Measurements from ENCODE around the gene RANBP2.
"Not testable (repeated sequence)": the region's sequence is repeated elsewhere in the genome, so short reads cannot be mapped to it uniquely, and the experiment has no call there.

Gene RANBP2

GRCh38 chr2:108701806-108702205 lies 17.5 kb upstream of the RANBP2 start:
- ATAC-seq: no peak

GRCh38 chr2:108704871-108705270 lies 14.4 kb upstream of the RANBP2 start:
- no peak for TF ChIP-seq ZFP30 (CRISPR knock-in tag; IDR thresholded peaks at IDR 0.05)
- TF ChIP-seq PATZ1 (CRISPR knock-in tag; IDR thresholded peaks at IDR 0.05; ENCODE audit: borderline replicate concordance): no peak
- no peak for TF ChIP-seq ISL1 (CRISPR knock-in tag; IDR thresholded peaks at IDR 0.05)
- no peak for TF ChIP-seq OSR1 (CRISPR knock-in tag; IDR thresholded peaks at IDR 0.05)
- TF ChIP-seq CSRNP3 (CRISPR knock-in tag; IDR thresholded peaks at IDR 0.05): no peak
- TF ChIP-seq GLIS3 (CRISPR knock-in tag; IDR thresholded peaks at IDR 0.05): no peak
- TF ChIP-seq ZC3H10 (CRISPR knock-in tag; IDR thresholded peaks at IDR 0.05): no peak
- TF ChIP-seq TSHZ2 (CRISPR knock-in tag; IDR thresholded peaks at IDR 0.05): no peak
- no peak for TF ChIP-seq ARNTL (CRISPR knock-in tag; IDR thresholded peaks at IDR 0.05; ENCODE audit: borderline replicate concordance, low read depth)
- no peak for TF ChIP-seq CSDC2 (CRISPR knock-in tag; IDR thresholded peaks at IDR 0.05)
- TF ChIP-seq ZNF8 (CRISPR knock-in tag; IDR thresholded peaks at IDR 0.05): no peak
- TF ChIP-seq TOX (CRISPR knock-in tag; IDR thresholded peaks at IDR 0.05; ENCODE audit: borderline replicate concordance): no peak
- TF ChIP-seq BACH2 (CRISPR knock-in tag; IDR thresholded peaks at IDR 0.05; ENCODE audit: borderline replicate concordance): no peak
- no peak for TF ChIP-seq TCF4 (CRISPR knock-in tag; IDR thresholded peaks at IDR 0.05; ENCODE audit: borderline replicate concordance)
- TF ChIP-seq ZNF70 (CRISPR knock-in tag; IDR thresholded peaks at IDR 0.05): no peak
- no peak for TF ChIP-seq ZFP3 (CRISPR knock-in tag; IDR thresholded peaks at IDR 0.05)
- no peak for TF ChIP-seq PPARA (CRISPR knock-in tag; IDR thresholded peaks at IDR 0.05; ENCODE audit: borderline replicate concordance)
- no peak for TF ChIP-seq POU6F1 (CRISPR knock-in tag; IDR thresholded peaks at IDR 0.05; ENCODE audit: borderline replicate concordance, low read depth)
- no peak for ATAC-seq

More at GRCh38 chr2:108701806-108702205, 17.5 kb upstream of the RANBP2 start:
- no peak for TF ChIP-seq PPARA (CRISPR knock-in tag; IDR thresholded peaks at IDR 0.05; ENCODE audit: borderline replicate concordance)
- TF ChIP-seq ISL1 (CRISPR knock-in tag; IDR thresholded peaks at IDR 0.05): no peak
- TF ChIP-seq CSDC2 (CRISPR knock-in tag; IDR thresholded peaks at IDR 0.05): no peak
- no peak for TF ChIP-seq CREB5 (CRISPR knock-in tag; IDR thresholded peaks at IDR 0.05; ENCODE audit: low read depth)
- TF ChIP-seq ZNF8 (CRISPR knock-in tag; IDR thresholded peaks at IDR 0.05): no peak

GRCh38 chr2:108707300-108707699 lies 12.0 kb upstream of the RANBP2 start:
- no peak for ATAC-seq
- TF ChIP-seq ZFP30 (CRISPR knock-in tag; IDR thresholded peaks at IDR 0.05) (peak; percentile 91), PPARA (CRISPR knock-in tag; IDR thresholded peaks at IDR 0.05; ENCODE audit: borderline replicate concordance) (no peak)

- ATAC-seq: not testable (repeated sequence)
These were observed 2.3 kb upstream of the RANBP2 start for GRCh38 chr2:108716971-108717370.

GRCh38 chr2:108726048-108726447 lies 6.8 kb downstream of the RANBP2 start:
- ATAC-seq: not testable (repeated sequence)

GRCh38 chr2:108734656-108735055 lies 15.4 kb downstream of the RANBP2 start:
- not testable (repeated sequence) for ATAC-seq

- ATAC-seq: not testable (repeated sequence)
These were observed 38.7 kb downstream of the RANBP2 start for GRCh38 chr2:108757973-108758372.

- not testable (repeated sequence) for ATAC-seq
These were observed 43.3 kb downstream of the RANBP2 start for GRCh38 chr2:108762618-108763017.

- ATAC-seq: not testable (repeated sequence)
These were observed 47.4 kb downstream of the RANBP2 start for GRCh38 chr2:108766671-108767070.

- not testable (repeated sequence) for ATAC-seq
These were observed 48.6 kb downstream of the RANBP2 start for GRCh38 chr2:108767859-108768258.

Data from SK-N-SH treated with all-trans-retinoic acid at 6 μM for 48 hours (cell line).